Measurements from ENCODE around the gene SNPH.
"Not testable (repeated sequence)": the region's sequence is repeated elsewhere in the genome, so short reads cannot be mapped to it uniquely, and the experiment has no call there.

SNPH gene

GRCh38 chr20:1343446-1344124 is 77.5 kb downstream of the SNPH start:
- DNase-seq, result not testable (repeated sequence)

GRCh38 chr20:1345030-1345755 is 79.1 kb downstream of the SNPH start:
- DNase-seq, result no peak

DNA sequence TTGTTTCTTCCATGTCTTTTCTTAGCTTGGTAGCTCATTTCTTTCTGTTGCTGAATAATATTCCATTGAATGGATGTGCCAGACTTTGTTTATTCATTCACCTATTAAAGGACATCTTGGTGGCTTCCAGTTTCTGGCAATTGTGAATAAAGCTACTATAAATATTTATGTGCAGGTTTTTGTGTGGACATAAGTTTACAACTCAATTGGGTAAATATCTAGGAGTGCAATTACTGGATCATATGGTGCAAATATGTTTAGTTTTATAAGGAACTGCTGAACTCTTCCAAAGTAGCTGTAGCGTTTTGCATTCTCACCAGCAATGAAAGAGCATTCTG is 79.6 kb downstream of the SNPH start:
- DNase-seq, result no peak

GRCh38 chr20:1346315-1346969 is 80.3 kb downstream of the SNPH start:
- no peak for DNase-seq

DNA sequence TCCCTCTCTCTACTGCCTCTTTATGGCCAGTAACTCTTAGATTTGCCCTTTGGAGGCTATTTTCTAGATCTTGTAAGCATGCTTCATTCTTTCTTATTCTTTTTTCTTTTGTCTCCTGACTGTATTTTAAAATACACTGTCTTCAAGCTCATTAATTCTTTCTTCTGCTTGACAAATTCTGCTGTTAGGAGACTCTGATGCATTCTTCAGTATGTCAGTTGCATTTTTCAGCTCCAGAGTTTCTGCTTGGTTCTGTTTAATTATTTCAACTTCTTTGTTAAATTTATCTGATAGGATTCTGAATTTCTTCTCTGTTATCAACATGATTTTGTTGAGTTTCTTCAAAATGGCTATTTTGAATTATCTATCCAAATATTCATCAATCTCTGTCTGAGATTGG is 87.9 kb downstream of the SNPH start:
- DNase-seq, result no peak

DNA sequence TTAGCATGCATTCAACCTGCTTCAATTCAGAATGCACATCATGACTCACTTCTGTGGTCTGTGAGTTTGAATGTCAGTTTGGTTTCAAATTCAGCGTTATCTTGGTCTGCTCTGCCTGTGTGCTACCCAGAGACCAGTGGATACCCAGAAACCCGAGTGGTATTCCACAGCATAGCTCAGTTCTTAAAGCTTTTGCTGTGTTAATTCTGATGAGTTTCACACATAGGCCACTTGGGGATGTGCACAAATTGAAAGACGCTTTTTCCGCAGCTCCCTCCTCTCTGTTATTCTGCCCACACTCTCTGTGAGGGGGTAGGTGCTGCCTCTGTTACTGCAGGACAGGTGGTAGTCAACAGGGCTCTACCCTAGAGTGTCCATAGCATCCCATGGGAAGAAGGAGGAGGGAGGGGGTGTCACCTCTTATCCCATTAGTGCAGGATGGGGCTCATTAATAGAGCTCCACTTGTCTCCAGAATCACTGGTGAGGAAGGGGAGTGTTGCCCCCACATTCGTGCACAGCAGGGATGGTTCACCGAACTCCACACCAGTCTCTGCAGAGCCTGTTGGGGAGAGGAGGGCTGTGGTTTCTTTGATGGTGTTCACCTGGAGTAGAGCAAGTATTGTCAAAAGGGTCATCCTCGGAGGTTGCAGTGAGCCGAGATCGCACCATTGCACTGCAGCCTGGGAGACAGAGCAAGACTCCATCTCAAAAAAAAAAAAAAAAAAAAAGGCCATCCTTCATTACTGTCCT is 92.0 kb downstream of the SNPH start:
- DNase-seq, result no peak
